ENCODE measurements around the gene ATG7. TPM values are rescaled to one million over a fixed set of nuclear protein-coding genes. Genes with fewer than 3 reads are reported as not detected.

The ATG7 gene
- total RNA-seq, 1 experiment from 2014 or later = 56.1 TPM

GRCh38 chr3:11238880-11239279 lies 33.3 kb upstream of the ATG7 start:
- H3K9me3 ChIP-seq (ENCODE audit: insufficient read depth, low read depth) = peaks cover 8% of the 10 kb centered on the region
- BruUV-seq (replicated peaks) = no TSS peak
- ChIA-PET POLR2A (ENCODE audit: unreplicated experiment) (interaction anchor here (0.6 to 1.9 kb wide), 5 partner anchors 34 to 1192 kb away, joined by 3 to 7 read pairs (median 3); partner anchors contain the start of gene ATG7), CTCF (interaction anchor here (0.6 to 1.7 kb wide), 3 partner anchors 48 to 96 kb away, joined by 3 to 10 read pairs (median 3); no protein-coding TSS in a partner anchor)
- H3K4me1 ChIP-seq (replicated peaks; ENCODE audit: insufficient read depth) = peaks cover 48% of the 10 kb centered on the region
- peaks cover 27% of the 10 kb centered on the region for H3K79me2 ChIP-seq (ENCODE audit: low read depth)
- peak overlapping the region; percentile 81 for H3K4me2 ChIP-seq
- DNase-seq = peak in 1 of 2 experiments; percentile 91
- H2AFZ ChIP-seq = no peak overlapping the region
- peak overlapping the region; percentile 99 for H3K27ac ChIP-seq
- H3K4me3 ChIP-seq = peak overlapping the region; percentile 44
- H3K27me3 ChIP-seq (ENCODE audit: insufficient read depth, low read depth) = no peaks in the 10 kb centered on the region
- 0 out of 2 replicates have a peak, but pooled peaks cover 4% of the 10 kb centered on the region for H3K36me3 ChIP-seq (ENCODE audit: low read depth)
- H3F3A ChIP-seq (ENCODE audit: insufficient read depth, low read depth) = peaks cover 39% of the 10 kb centered on the region
- intact Hi-C loops (cut with micrococcal nuclease; ENCODE audit: unreplicated experiment) = loop anchor here (1.0 to 10.0 kb wide), 5 partner anchors 50 to 406 kb away; partner anchors contain the start of gene VGLL4
- no peaks in the 10 kb centered on the region for H4K20me1 ChIP-seq (ENCODE audit: insufficient read depth)
- no peak for TF ChIP-seq CTCF (conservative IDR thresholded peaks at IDR 0.05)
- no peaks in the 10 kb centered on the region for H3K9me2 ChIP-seq (ENCODE audit: insufficient read depth)

GRCh38 chr3:11239796-11240195 lies 32.4 kb upstream of the ATG7 start:
- CTCF ChIA-PET = interaction anchor here (0.6 kb wide), 1 partner anchor 1538 kb away, joined by 3 read pairs; no protein-coding TSS in a partner anchor
- H3K9me3 ChIP-seq (ENCODE audit: insufficient read depth, low read depth) = peaks cover 8% of the 10 kb centered on the region
- no peaks in the 10 kb centered on the region for H4K20me1 ChIP-seq (ENCODE audit: insufficient read depth)
- intact Hi-C loops (cut with micrococcal nuclease; ENCODE audit: unreplicated experiment) = loop anchor here (2.0 to 10.0 kb wide), 3 partner anchors 68 to 405 kb away; partner anchors contain the start of gene VGLL4
- POLR2A ChIA-PET (ENCODE audit: unreplicated experiment) = no interaction called here
- H3F3A ChIP-seq (ENCODE audit: insufficient read depth, low read depth) = peaks cover 39% of the 10 kb centered on the region
- TF ChIP-seq EZH2 (IDR thresholded peaks at IDR 0.05; ENCODE audit: low read depth) (no peak), CTCF (conservative IDR thresholded peaks at IDR 0.05) (no peak)
- BruUV-seq (replicated peaks) = no TSS peak
- peak overlapping the region; percentile 81 for H3K4me2 ChIP-seq
- peak overlapping the region; percentile 99 for H3K27ac ChIP-seq
- H2AFZ ChIP-seq = no peak overlapping the region
- peak in 1 of 2 experiments; percentile 45 for DNase-seq
- H3K36me3 ChIP-seq (ENCODE audit: low read depth) = 0 out of 2 replicates have a peak, but pooled peaks cover 4% of the 10 kb centered on the region
- peaks cover 49% of the 10 kb centered on the region for H3K4me1 ChIP-seq (replicated peaks; ENCODE audit: insufficient read depth)
- H3K9me2 ChIP-seq (ENCODE audit: insufficient read depth) = no peaks in the 10 kb centered on the region
- H3K27me3 ChIP-seq (ENCODE audit: insufficient read depth, low read depth) = no peaks in the 10 kb centered on the region
- peak overlapping the region; percentile 17; the same call in 1 of the 2 replicates for H3K4me3 ChIP-seq
- peaks cover 27% of the 10 kb centered on the region for H3K79me2 ChIP-seq (ENCODE audit: low read depth)

- intact Hi-C loops (cut with micrococcal nuclease; ENCODE audit: unreplicated experiment) = no loop called here
- POLR2A ChIA-PET (ENCODE audit: unreplicated experiment) = no interaction called here
- no peak overlapping the region for H2AFZ ChIP-seq
- TF ChIP-seq EZH2 (IDR thresholded peaks at IDR 0.05; ENCODE audit: low read depth) (no peak), CTCF (conservative IDR thresholded peaks at IDR 0.05) (no peak)
- no peaks in the 10 kb centered on the region for H3K9me2 ChIP-seq (ENCODE audit: insufficient read depth)
- H3K4me3 ChIP-seq = no peak overlapping the region
- H3F3A ChIP-seq (ENCODE audit: insufficient read depth, low read depth) = peaks cover 40% of the 10 kb centered on the region
- H3K4me2 ChIP-seq = peak overlapping the region; percentile 81; the same call in 1 of the 2 replicates
- no peak for DNase-seq
- CTCF ChIA-PET = interaction anchor here (0.6 kb wide), 1 partner anchor 1538 kb away, joined by 3 read pairs; no protein-coding TSS in a partner anchor
- H3K27me3 ChIP-seq (ENCODE audit: insufficient read depth, low read depth) = no peaks in the 10 kb centered on the region
- H4K20me1 ChIP-seq (ENCODE audit: insufficient read depth) = no peaks in the 10 kb centered on the region
- H3K27ac ChIP-seq = no peak overlapping the region
- H3K9me3 ChIP-seq (ENCODE audit: insufficient read depth, low read depth) = peaks cover 8% of the 10 kb centered on the region
- H3K36me3 ChIP-seq (ENCODE audit: low read depth) = 0 out of 2 replicates have a peak, but pooled peaks cover 4% of the 10 kb centered on the region
- BruUV-seq (replicated peaks) = no TSS peak
- peaks cover 49% of the 10 kb centered on the region for H3K4me1 ChIP-seq (replicated peaks; ENCODE audit: insufficient read depth)
- peaks cover 27% of the 10 kb centered on the region for H3K79me2 ChIP-seq (ENCODE audit: low read depth)
Observed at GRCh38 chr3:11240496-11240895, 31.7 kb upstream of the ATG7 start.

Measured in PC-9 (cell line).